Gastrocnemius medialis (tissue), 4 donors: ENCODE measurements around the gene BTBD16. TPM values are rescaled to one million over a fixed set of nuclear protein-coding genes. Genes with fewer than 3 reads are reported as not detected.

ENCODE experiments used
- ATAC-seq, 2 donors: fragments of 150-250 bp; one replicate each; pipeline ENCODE4 v1.9.1; 2016
- DNase-seq, 2 donors: peaks; one replicate each; pipeline ENCODE4 v3.0.0-alpha.2; 2019
- H3K27ac ChIP-seq, 4 donors: fragments of 200-600 bp; sonication (generic); 1 replicate in 1 of 4; 2 replicates in 3 of 4; pipeline ENCODE4 v1.5.1; 2016 to 2018; ENCODE audit warnings: mild to moderate bottlenecking in 2 of 4, moderate library complexity in 1 of 4
- H3K27me3 ChIP-seq, 3 donors: fragments of 200-600 bp; sonication (generic) in 2 of 3; 1 replicate in 1 of 3; 2 replicates in 2 of 3; pipeline versions ENCODE4 v1.5.1 to v1.6.0; 2016 to 2019; ENCODE audit warnings: mild to moderate bottlenecking in 1 of 3, moderate library complexity in 1 of 3
- H3K36me3 ChIP-seq, 2 donors: fragments of 200-600 bp; sonication (generic) in 1 of 2; one replicate each; pipeline ENCODE4 v1.5.1; 2017 to 2018
- H3K4me1 ChIP-seq, 2 donors: fragments of 200-600 bp; sonication (generic) in 1 of 2; one replicate each; pipeline ENCODE4 v1.5.1; 2016 to 2017; ENCODE audit warnings: mild to moderate bottlenecking in 2 of 2
- H3K4me3 ChIP-seq, 4 donors: fragments of 200-600 bp; sonication (generic) in 3 of 4; 1 replicate in 1 of 4; 2 replicates in 3 of 4; pipeline ENCODE4 v1.5.1; 2016 to 2019; ENCODE audit warnings: mild to moderate bottlenecking in 2 of 4
- H3K9me3 ChIP-seq, 3 donors: fragments of 200-600 bp; sonication (generic) in 2 of 3; 1 replicate in 1 of 3; 2 replicates in 2 of 3; pipeline ENCODE4 v1.5.1; 2016 to 2019
- POLR2A ChIP-seq, 2 donors: fragments of 450-650 bp; IDR thresholded peaks; one replicate each; pipeline ENCODE4 v1.6.1; 2017; ENCODE audit warnings: antibody characterized with exemption in 2 of 2, mild to moderate bottlenecking in 2 of 2, moderate library complexity in 2 of 2
- in situ Hi-C, 4 donors: fragments of 200-750 bp; cut with MboI; loops; one replicate each; pipeline versions ENCODE4 v1.15.0 to v1.8.0; 2017; ENCODE audit warnings: low sequenced_read_pairs in 4 of 4
- intact Hi-C: fragments of 100-400 bp; cut with DNase I; formaldehyde crosslinking; loops from one replicate; pipeline ENCODE4 v1.15.1; 2023; ENCODE audit warnings: low total_unique reads
- total RNA-seq, 4 donors: library from RNA; depleted of rRNA; stranded (reverse); fragments of >200 nt; gene quantifications; one replicate each; pipeline versions ENCODE4 v1.1.0 to v1.2.3, GENCODE V29; 2016
- TF ChIP-seq, protein P1 (sequence below), 5 experiments: fragments of 450-650 bp in 3 of 5; fragments of 200-600 bp in 2 of 5; sonication (generic) in 2 of 5; IDR thresholded peaks in 4 of 5; conservative IDR thresholded peaks in 1 of 5; 1 replicate in 4 of 5; 2 replicates in 1 of 5; pipeline ENCODE4 v1.5.1; 2016 to 2019; ENCODE audit warnings: antibody characterized with exemption in 5 of 5, mild to moderate bottlenecking in 3 of 5, moderate library complexity in 3 of 5

The BTBD16 gene
- total RNA-seq, 4 donors from 2014 or later: 0.46 to 0.55 TPM; not detected in 2

DNA sequence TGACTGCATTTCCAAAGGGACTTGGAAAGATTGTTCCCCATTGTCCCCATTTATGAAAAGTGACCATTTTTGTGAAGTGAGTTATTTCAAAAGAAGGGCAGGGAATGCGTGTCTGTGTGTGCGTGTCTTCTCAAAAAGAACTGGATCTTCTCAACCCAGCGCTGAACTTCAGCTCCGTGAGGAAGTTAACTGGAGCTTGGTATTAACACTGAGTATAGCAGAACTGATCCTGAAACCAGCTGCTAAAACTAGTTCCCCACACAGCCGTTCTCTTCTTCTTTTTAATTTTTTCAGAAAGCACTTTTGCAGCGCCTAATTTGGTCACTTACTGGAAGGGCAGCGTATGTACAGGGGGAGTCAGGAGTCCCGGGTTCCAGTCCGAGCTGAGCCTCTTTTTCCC lies 57.6 kb downstream of the BTBD16 start:
- no peak overlapping the region for H3K4me3 ChIP-seq
- DNase-seq (no peak), ATAC-seq (no peak)
- H3K4me1 ChIP-seq: no peaks in the 10 kb centered on the region
- no peaks in the 10 kb centered on the region for H3K9me3 ChIP-seq
- no peak overlapping the region for H3K27ac ChIP-seq
- in situ Hi-C loops (no loop called here), intact Hi-C loops (no loop called here)
- H3K36me3 ChIP-seq: no peaks in the 10 kb centered on the region
- TF ChIP-seq, protein P1, sequence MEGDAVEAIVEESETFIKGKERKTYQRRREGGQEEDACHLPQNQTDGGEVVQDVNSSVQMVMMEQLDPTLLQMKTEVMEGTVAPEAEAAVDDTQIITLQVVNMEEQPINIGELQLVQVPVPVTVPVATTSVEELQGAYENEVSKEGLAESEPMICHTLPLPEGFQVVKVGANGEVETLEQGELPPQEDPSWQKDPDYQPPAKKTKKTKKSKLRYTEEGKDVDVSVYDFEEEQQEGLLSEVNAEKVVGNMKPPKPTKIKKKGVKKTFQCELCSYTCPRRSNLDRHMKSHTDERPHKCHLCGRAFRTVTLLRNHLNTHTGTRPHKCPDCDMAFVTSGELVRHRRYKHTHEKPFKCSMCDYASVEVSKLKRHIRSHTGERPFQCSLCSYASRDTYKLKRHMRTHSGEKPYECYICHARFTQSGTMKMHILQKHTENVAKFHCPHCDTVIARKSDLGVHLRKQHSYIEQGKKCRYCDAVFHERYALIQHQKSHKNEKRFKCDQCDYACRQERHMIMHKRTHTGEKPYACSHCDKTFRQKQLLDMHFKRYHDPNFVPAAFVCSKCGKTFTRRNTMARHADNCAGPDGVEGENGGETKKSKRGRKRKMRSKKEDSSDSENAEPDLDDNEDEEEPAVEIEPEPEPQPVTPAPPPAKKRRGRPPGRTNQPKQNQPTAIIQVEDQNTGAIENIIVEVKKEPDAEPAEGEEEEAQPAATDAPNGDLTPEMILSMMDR (IDR thresholded peaks at IDR 0.05 in 4 of 5, conservative IDR thresholded peaks at IDR 0.05 in 1 of 5): no peak
- TF ChIP-seq POLR2A (IDR thresholded peaks at IDR 0.05): no peak
- H3K27me3 ChIP-seq: no peaks in the 10 kb centered on the region

DNA sequence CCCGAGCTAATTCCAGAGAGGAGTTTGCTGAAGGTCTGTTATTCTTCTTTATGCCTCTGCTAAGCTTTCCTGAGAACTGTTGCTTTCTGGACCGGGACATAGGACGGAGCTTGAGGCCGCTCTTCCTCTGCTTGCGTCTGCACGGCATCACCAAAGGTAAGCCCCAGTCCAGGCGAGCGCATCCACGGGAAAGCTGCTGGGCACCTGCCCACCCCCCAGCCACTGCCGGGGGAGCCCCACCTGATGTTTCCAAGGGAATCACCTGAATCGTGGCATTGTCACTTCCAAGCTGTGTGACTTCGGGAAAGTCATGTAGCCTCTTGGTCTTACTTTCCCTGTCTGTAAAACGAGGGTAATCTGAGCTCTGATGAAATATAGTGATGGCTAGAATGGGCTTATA lies 58.3 kb downstream of the BTBD16 start:
- DNase-seq (no peak), ATAC-seq (no peak)
- Histone ChIP-seq H3K4me3 (no peak overlapping the region), H3K36me3 (no peaks in the 10 kb centered on the region), H3K27me3 (no peaks in the 10 kb centered on the region), H3K4me1 (no peaks in the 10 kb centered on the region), H3K27ac (no peak overlapping the region), H3K9me3 (no peaks in the 10 kb centered on the region)
- intact Hi-C loops (no loop called here), in situ Hi-C loops (no loop called here)
- TF ChIP-seq, protein P1 (IDR thresholded peaks at IDR 0.05 in 4 of 5, conservative IDR thresholded peaks at IDR 0.05 in 1 of 5): no peak
- no peak for TF ChIP-seq POLR2A (IDR thresholded peaks at IDR 0.05)

DNA sequence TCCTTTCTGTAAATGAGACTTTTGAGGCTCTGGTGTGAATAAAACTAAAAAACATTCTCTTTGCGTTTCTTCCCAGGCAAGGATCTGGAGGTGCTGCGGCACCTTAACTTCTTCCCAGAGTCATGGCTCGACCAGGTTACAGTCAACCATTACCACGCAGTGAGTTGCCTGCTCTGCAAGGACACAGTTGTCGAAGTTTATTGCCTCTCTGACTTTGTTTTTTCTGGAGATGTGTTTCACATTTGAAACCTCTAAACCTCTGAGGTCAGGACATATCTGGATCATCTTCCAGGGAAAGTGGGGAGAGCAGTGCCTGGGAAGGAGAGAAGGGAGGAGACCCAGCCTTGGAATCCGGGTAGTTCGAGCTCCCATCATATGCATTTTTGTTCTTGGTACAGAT lies 60.0 kb downstream of the BTBD16 start:
- Histone ChIP-seq H3K4me1 (no peaks in the 10 kb centered on the region), H3K27me3 (no peaks in the 10 kb centered on the region), H3K27ac (no peak overlapping the region), H3K36me3 (no peaks in the 10 kb centered on the region), H3K4me3 (no peak overlapping the region), H3K9me3 (no peaks in the 10 kb centered on the region)
- no peak for TF ChIP-seq POLR2A (IDR thresholded peaks at IDR 0.05)
- TF ChIP-seq, protein P1 (IDR thresholded peaks at IDR 0.05 in 4 of 5, conservative IDR thresholded peaks at IDR 0.05 in 1 of 5): no peak
- intact Hi-C loops (no loop called here), in situ Hi-C loops (no loop called here)
- DNase-seq: no peak
- ATAC-seq: no peak

DNA sequence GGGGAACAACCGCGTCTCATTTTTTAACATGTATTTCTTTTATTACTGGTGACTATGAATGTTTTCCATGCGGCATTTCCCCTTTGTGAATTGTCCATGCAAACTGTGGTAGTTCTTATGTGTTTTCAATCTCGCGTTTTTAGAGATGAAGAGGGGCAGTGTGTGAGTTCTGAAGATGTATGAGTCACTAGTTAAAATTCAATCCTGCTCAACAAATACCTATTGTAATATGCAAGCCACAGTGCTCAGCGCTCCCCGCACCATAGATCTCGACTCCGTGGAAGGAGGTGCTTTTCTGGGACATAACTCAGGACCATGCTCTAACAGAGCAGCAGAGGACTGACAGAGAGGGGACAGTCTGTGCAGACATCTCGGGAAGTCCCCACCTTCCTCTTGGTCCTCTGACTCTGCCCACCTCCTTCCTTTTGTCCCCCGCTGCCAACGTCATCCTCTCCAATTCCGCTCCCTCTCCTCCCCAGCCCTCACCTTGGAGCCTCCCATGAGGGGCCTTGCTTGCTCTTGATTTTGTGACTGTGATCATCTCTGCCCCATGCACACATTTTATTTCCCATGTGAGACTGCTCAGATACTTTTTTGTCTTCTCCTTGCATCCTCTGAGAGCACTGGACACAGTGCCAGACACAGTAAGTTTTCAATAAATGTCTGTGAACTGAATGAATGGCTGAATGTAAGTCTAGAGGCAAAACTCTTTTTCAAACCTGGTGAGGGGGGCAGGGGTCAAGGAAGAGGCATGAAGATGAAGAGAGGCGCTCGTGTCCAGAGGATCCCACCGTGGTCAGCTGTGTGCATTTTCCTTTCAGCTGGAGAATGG lies 60.7 kb downstream of the BTBD16 start:
- Histone ChIP-seq H3K4me1 (no peaks in the 10 kb centered on the region), H3K27ac (no peak overlapping the region), H3K36me3 (no peaks in the 10 kb centered on the region), H3K4me3 (no peak overlapping the region), H3K9me3 (no peaks in the 10 kb centered on the region), H3K27me3 (no peaks in the 10 kb centered on the region)
- DNase-seq: no peak
- ATAC-seq: no peak
- in situ Hi-C loops (no loop called here), intact Hi-C loops (no loop called here)
- TF ChIP-seq, protein P1 (IDR thresholded peaks at IDR 0.05 in 4 of 5, conservative IDR thresholded peaks at IDR 0.05 in 1 of 5): no peak
- no peak for TF ChIP-seq POLR2A (IDR thresholded peaks at IDR 0.05)
